MCF 10A (cell line): ENCODE data around the gene PHF13. TPM values are rescaled to one million over a fixed set of nuclear protein-coding genes. Genes with fewer than 3 reads are reported as not detected.

Experiments
- BruUV-seq: library from RNA; stranded (reverse); fragments of 400-500 nt; replicated peaks from 2 replicates; lab custom pipeline; 2021; lab: Mats Ljungman, UMichigan
- CTCF ChIA-PET: fragments of 300-600 bp; sonication (Branson Sonifier 250); formaldehyde crosslinking; extraction: SDS; loops from one replicate; lab custom pipeline; 2021; ENCODE audit warnings: antibody characterized with exemption, inconsistent platforms; lab: Yijun Ruan, JAX
- POLR2A ChIA-PET: fragments of 300-600, 350-650 bp; sonication (Branson Sonifier 250); formaldehyde crosslinking; extraction: SDS; loops from one replicate; lab custom pipeline; 2020; ENCODE audit warnings: antibody characterized with exemption, inconsistent platforms; lab: Yijun Ruan, JAX
- DNase-seq: peaks from one replicate; pipeline ENCODE4 v3.0.0-alpha.2; 2018; ENCODE audit not compliant: unreplicated experiment
- H3K27ac Mint-ChIP-seq: one replicate; pipeline ENCODE4 v1.8.0; 2022; ENCODE audit warnings: mild to moderate bottlenecking, low read depth, mixed read lengths; ENCODE audit not compliant: unreplicated experiment
- H3K27me3 Mint-ChIP-seq: one replicate; pipeline ENCODE4 v1.8.0; 2022; ENCODE audit warnings: mixed read lengths; ENCODE audit not compliant: insufficient read depth, unreplicated experiment
- H3K36me3 Mint-ChIP-seq: one replicate; pipeline ENCODE4 v1.8.0; 2022; ENCODE audit warnings: mild to moderate bottlenecking, moderate library complexity, mixed read lengths; ENCODE audit not compliant: insufficient read depth, unreplicated experiment
- H3K4me1 Mint-ChIP-seq: one replicate; pipeline ENCODE4 v1.8.0; 2022; ENCODE audit warnings: mixed read lengths; ENCODE audit not compliant: insufficient read depth, unreplicated experiment
- H3K4me3 Mint-ChIP-seq: one replicate; pipeline ENCODE4 v1.8.0; 2022; ENCODE audit warnings: mild to moderate bottlenecking, moderate library complexity, mixed read lengths; ENCODE audit not compliant: unreplicated experiment
- H3K9me3 Mint-ChIP-seq: one replicate; pipeline ENCODE4 v1.8.0; 2022; ENCODE audit warnings: mixed read lengths; ENCODE audit not compliant: unreplicated experiment
- intact Hi-C: fragments of 100-400 bp; cut with micrococcal nuclease; formaldehyde crosslinking; loops from 2 replicates; pipeline ENCODE4 v1.14.1; 2022
- total RNA-seq: library from RNA; stranded (reverse); gene quantifications from 2 replicates; pipeline ENCODE4 v1.2.3, GENCODE V29; 2022
- TF ChIP-seq, protein P1 (sequence below): fragments of 200-600 bp; IDR thresholded peaks from one replicate; pipeline ENCODE4 v1.8.0; 2022; ENCODE audit warnings: antibody characterized with exemption, mild to moderate bottlenecking; ENCODE audit not compliant: unreplicated experiment

PHF13 gene
- total RNA-seq, 1 experiment from 2014 or later, result 10.3 TPM

DNA sequence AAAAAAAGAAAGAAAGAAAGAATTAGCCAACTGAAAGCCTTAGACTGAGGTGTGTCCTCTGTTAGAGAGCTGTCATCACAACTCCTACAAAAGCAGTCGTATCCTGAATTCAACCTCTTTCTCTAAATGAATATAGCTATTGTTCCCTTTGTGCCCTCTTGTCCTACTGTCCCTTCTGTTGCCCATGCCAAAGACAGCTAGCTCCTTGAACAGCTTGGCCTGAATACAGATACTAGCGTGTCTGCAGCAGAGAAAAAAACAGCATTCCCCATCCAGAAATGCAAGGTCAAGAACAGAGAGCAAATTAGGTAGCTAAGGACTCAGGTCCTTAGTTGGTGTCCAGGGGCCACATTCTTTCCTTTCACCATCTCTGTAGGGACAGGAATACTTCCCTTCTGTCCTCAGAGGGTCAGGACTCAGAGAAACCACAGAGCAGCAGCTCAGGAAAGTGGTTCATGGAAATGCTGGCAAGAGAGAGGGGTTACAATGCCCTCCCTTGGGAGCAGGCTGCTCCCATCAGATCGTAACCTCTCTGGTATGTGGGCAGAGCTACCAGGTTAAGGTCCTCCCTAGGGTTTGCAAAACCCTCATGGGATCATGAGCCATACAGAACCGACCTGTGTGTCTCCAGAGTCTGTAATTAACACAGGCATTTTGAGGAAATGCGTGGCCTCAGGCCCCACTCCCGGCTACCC lies 35.6 kb upstream of the PHF13 start:
- BruUV-seq, result no TSS peak
- DNase-seq, result no peak
- H3K4me1 Mint-ChIP-seq, result peaks cover 27% of the 10 kb centered on the region
- no peak overlapping the region for H3K27ac Mint-ChIP-seq
- no peaks in the 10 kb centered on the region for H3K27me3 Mint-ChIP-seq
- CTCF ChIA-PET, result interaction anchor here (1.1 to 1.7 kb wide), 3 partner anchors 23 to 88 kb away, joined by 5 to 10 read pairs (median 6); partner anchors contain the start of genes NOL9 and TAS1R1
- intact Hi-C loops, result no loop called here
- TF ChIP-seq, protein P1, sequence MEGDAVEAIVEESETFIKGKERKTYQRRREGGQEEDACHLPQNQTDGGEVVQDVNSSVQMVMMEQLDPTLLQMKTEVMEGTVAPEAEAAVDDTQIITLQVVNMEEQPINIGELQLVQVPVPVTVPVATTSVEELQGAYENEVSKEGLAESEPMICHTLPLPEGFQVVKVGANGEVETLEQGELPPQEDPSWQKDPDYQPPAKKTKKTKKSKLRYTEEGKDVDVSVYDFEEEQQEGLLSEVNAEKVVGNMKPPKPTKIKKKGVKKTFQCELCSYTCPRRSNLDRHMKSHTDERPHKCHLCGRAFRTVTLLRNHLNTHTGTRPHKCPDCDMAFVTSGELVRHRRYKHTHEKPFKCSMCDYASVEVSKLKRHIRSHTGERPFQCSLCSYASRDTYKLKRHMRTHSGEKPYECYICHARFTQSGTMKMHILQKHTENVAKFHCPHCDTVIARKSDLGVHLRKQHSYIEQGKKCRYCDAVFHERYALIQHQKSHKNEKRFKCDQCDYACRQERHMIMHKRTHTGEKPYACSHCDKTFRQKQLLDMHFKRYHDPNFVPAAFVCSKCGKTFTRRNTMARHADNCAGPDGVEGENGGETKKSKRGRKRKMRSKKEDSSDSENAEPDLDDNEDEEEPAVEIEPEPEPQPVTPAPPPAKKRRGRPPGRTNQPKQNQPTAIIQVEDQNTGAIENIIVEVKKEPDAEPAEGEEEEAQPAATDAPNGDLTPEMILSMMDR, result no peak
- H3K36me3 Mint-ChIP-seq, result no peaks in the 10 kb centered on the region
- no peaks in the 10 kb centered on the region for H3K9me3 Mint-ChIP-seq
- no peak overlapping the region for H3K4me3 Mint-ChIP-seq
- POLR2A ChIA-PET, result interaction anchor here (0.6 to 5.0 kb wide), 9 partner anchors 19 to 113 kb away, joined by 3 to 103 read pairs (median 3); partner anchors contain the start of genes KLHL21 and NOL9

DNA sequence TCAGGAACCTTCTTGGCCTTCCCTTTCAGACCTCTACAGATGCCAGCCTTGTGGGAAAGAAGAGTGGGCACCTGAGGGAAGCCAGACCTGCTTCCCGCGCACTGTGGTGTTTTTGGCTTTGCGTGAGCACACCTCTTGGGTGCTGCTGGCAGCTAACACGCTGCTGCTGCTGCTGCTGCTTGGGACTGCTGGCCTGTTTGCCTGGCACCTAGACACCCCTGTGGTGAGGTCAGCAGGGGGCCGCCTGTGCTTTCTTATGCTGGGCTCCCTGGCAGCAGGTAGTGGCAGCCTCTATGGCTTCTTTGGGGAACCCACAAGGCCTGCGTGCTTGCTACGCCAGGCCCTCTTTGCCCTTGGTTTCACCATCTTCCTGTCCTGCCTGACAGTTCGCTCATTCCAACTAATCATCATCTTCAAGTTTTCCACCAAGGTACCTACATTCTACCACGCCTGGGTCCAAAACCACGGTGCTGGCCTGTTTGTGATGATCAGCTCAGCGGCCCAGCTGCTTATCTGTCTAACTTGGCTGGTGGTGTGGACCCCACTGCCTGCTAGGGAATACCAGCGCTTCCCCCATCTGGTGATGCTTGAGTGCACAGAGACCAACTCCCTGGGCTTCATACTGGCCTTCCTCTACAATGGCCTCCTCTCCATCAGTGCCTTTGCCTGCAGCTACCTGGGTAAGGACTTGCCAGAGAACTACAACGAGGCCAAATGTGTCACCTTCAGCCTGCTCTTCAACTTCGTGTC lies 34.7 kb upstream of the PHF13 start:
- no peaks in the 10 kb centered on the region for H3K9me3 Mint-ChIP-seq
- H3K27me3 Mint-ChIP-seq, result no peaks in the 10 kb centered on the region
- no TSS peak for BruUV-seq
- H3K36me3 Mint-ChIP-seq, result no peaks in the 10 kb centered on the region
- ChIA-PET POLR2A (interaction anchor here (0.6 to 5.0 kb wide), 14 partner anchors 10 to 112 kb away, joined by 3 to 103 read pairs (median 5); partner anchors contain the start of genes KLHL21, NOL9, PLEKHG5 and TAS1R1), CTCF (interaction anchor here (0.6 to 1.7 kb wide), 5 partner anchors 24 to 236 kb away, joined by 3 to 10 read pairs (median 5); partner anchors contain the start of genes NOL9 and TAS1R1)
- peak overlapping the region; percentile 100 for H3K27ac Mint-ChIP-seq
- peak overlapping the region; percentile 94 for H3K4me3 Mint-ChIP-seq
- H3K4me1 Mint-ChIP-seq, result peaks cover 27% of the 10 kb centered on the region
- TF ChIP-seq, protein P1, result no peak
- intact Hi-C loops, result no loop called here
- DNase-seq, result no peak

DNA sequence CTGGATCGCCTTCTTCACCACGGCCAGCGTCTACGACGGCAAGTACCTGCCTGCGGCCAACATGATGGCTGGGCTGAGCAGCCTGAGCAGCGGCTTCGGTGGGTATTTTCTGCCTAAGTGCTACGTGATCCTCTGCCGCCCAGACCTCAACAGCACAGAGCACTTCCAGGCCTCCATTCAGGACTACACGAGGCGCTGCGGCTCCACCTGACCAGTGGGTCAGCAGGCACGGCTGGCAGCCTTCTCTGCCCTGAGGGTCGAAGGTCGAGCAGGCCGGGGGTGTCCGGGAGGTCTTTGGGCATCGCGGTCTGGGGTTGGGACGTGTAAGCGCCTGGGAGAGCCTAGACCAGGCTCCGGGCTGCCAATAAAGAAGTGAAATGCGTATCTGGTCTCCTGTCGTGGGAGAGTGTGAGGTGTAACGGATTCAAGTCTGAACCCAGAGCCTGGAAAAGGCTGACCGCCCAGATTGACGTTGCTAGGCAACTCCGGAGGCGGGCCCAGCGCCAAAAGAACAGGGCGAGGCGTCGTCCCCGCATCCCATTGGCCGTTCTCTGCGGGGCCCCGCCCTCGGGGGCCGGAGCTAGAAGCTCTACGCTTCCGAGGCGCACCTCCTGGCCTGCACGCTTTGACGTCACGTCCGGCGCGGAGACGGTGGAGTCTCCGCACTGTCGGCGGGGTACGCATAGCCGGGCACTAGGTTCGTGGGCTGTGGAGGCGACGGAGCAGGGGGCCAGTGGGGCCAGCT lies 34.0 kb upstream of the PHF13 start, which contains the start of gene ZBTB48:
Gene ZBTB48 (plus strand): TSS at position 621 of the 745 bp plus-strand sequence. CDS start 616 bp downstream, outside the sequence.
- Mint-ChIP-seq H3K4me3 (peak within 1 kb of the TSS; percentile 94), H3K4me1 (peaks cover 27% of the 10 kb centered on the region), H3K27ac (peak within 1 kb of the TSS; percentile 100), H3K36me3 (peaks cover 5% of the 10 kb centered on the region), H3K9me3 (no peaks in the 10 kb centered on the region), H3K27me3 (no peaks in the 10 kb centered on the region)
- ChIA-PET POLR2A (interaction anchor here (0.6 to 5.0 kb wide), 21 partner anchors 8 to 478 kb away, joined by 3 to 103 read pairs (median 5); partner anchors contain the start of genes KLHL21, NOL9, PLEKHG5 and TAS1R1), CTCF (interaction anchor here (1.0 to 1.7 kb wide), 3 partner anchors 26 to 89 kb away, joined by 3 to 10 read pairs (median 6); partner anchors contain the start of gene NOL9)
- TSS peak; percentile 92 for BruUV-seq
- peak; percentile 99 for DNase-seq
- intact Hi-C loops, result loop anchor here (1.0 kb wide), 1 partner anchor 22 kb away; no protein-coding TSS in a partner anchor
- TF ChIP-seq, protein P1, result no peak
